GM23338 (cell line): ENCODE results near the gene INPP1. TPM values are rescaled to one million over a fixed set of nuclear protein-coding genes. Genes with fewer than 3 reads are reported as not detected.

Source experiments
- ATAC-seq: fragments of 200-7000 bp; cut with Tn5 transposase; 3 replicates; pipeline ENCODE4 v1.9.1; 2020
- DNase-seq: peaks from one replicate; pipeline ENCODE4 v3.0.0-alpha.2; 2015; ENCODE audit warnings: low spot score
- H2AFZ ChIP-seq: fragments of 200-600 bp; sonication (generic); 2 replicates; pipeline ENCODE4 v1.8.0; 2016; ENCODE audit warnings: antibody characterized with exemption, mild to moderate bottlenecking, moderate library complexity
- H3F3A ChIP-seq: fragments of 200-600 bp; sonication (generic); replicated peaks from 2 replicates; pipeline ENCODE4 v1.8.0; 2017; ENCODE audit warnings: antibody characterized with exemption, mixed run types, low read depth
- H3K27ac ChIP-seq: fragments of 200-600 bp; sonication (generic); 2 replicates; pipeline ENCODE4 v1.6.1; 2016; ENCODE audit warnings: low read depth
- H3K27me3 ChIP-seq: fragments of 200-600 bp; sonication (generic); 2 replicates; pipeline ENCODE4 v1.8.0; 2016; ENCODE audit warnings: mild to moderate bottlenecking, mixed run types, moderate library complexity; ENCODE audit not compliant: insufficient read depth
- H3K36me3 ChIP-seq: fragments of 200-600 bp; sonication (generic); 2 replicates; pipeline ENCODE4 v1.8.0; 2016; ENCODE audit warnings: mild to moderate bottlenecking; ENCODE audit not compliant: insufficient read depth
- H3K4me1 ChIP-seq: fragments of 200-600 bp; sonication (generic); 2 replicates; pipeline ENCODE4 v1.8.0; 2016; ENCODE audit warnings: mild to moderate bottlenecking, moderate library complexity; ENCODE audit not compliant: insufficient read depth
- H3K4me2 ChIP-seq: fragments of 200-600 bp; sonication (generic); 2 replicates; pipeline ENCODE4 v1.7.1; 2017; ENCODE audit warnings: mixed run types
- H3K4me3 ChIP-seq: fragments of 200-600 bp; sonication (generic); 2 replicates; pipeline ENCODE4 v1.6.1; 2016; ENCODE audit warnings: mixed run types
- H3K79me2 ChIP-seq: fragments of 200-600 bp; sonication (generic); replicated peaks from 2 replicates; pipeline ENCODE4 v1.8.0; 2017; ENCODE audit warnings: mild to moderate bottlenecking; ENCODE audit not compliant: insufficient read depth
- H3K9me2 ChIP-seq: fragments of 200-600 bp; sonication (generic); 2 replicates; pipeline ENCODE4 v1.8.0; 2017; ENCODE audit not compliant: insufficient read depth
- H4K20me1 ChIP-seq: fragments of 200-600 bp; sonication (generic); replicated peaks from 2 replicates; pipeline ENCODE4 v1.8.0; 2017; ENCODE audit warnings: mild to moderate bottlenecking; ENCODE audit not compliant: insufficient read depth
- H3K27ac Mint-ChIP-seq: 2 replicates; pipeline ENCODE4 v1.8.0; 2020; ENCODE audit warnings: inconsistent platforms, mild to moderate bottlenecking, moderate library complexity, mixed read lengths
- H3K27me3 Mint-ChIP-seq: 3 replicates; pipeline ENCODE4 v1.8.0; 2022; ENCODE audit warnings: low read depth, mild to moderate bottlenecking, moderate library complexity, mixed read lengths, inconsistent platforms; ENCODE audit not compliant: insufficient read depth, poor library complexity
- H3K36me3 Mint-ChIP-seq: 3 replicates; pipeline ENCODE4 v1.8.0; 2021; ENCODE audit warnings: low read depth, mild to moderate bottlenecking, inconsistent platforms, moderate library complexity, mixed read lengths
- H3K4me1 Mint-ChIP-seq: 3 replicates; pipeline ENCODE4 v1.8.0; 2020; ENCODE audit warnings: mild to moderate bottlenecking, inconsistent platforms, mixed read lengths
- H3K4me3 Mint-ChIP-seq: 3 replicates; pipeline ENCODE4 v1.8.0; 2021; ENCODE audit warnings: moderate library complexity, mild to moderate bottlenecking, inconsistent platforms, mixed read lengths
- H3K9me3 Mint-ChIP-seq: 3 replicates; pipeline ENCODE4 v1.8.0; 2020; ENCODE audit warnings: moderate library complexity, mild to moderate bottlenecking, inconsistent platforms, mixed read lengths
- CREB1 ChIP-seq: fragments of 250-450 bp; sonication (Bioruptor Pico); IDR thresholded peaks from 2 replicates; pipeline ENCODE4 v1.5.0; 2020; ENCODE audit warnings: low read depth, mild to moderate bottlenecking, moderate library complexity
- EZH2 ChIP-seq: fragments of 200-600 bp; sonication (generic); IDR thresholded peaks from one replicate; pipeline ENCODE4 v1.8.0; 2017; ENCODE audit warnings: antibody characterized with exemption, mild to moderate bottlenecking, low read depth; ENCODE audit not compliant: unreplicated experiment
- EZH2phosphoT487 ChIP-seq: fragments of 200-600 bp; sonication (generic); IDR thresholded peaks from one replicate; pipeline ENCODE4 v1.8.1; 2018; ENCODE audit warnings: antibody characterized with exemption; ENCODE audit not compliant: unreplicated experiment
- JUNB ChIP-seq: IDR thresholded peaks from one replicate; pipeline ENCODE4 v1.6.1; 2016; ENCODE audit warnings: antibody characterized with exemption; ENCODE audit not compliant: unreplicated experiment
- NANOG ChIP-seq: IDR thresholded peaks from 2 replicates; pipeline ENCODE4 v1.6.1; 2016; ENCODE audit warnings: antibody characterized with exemption, borderline replicate concordance
- POLR2AphosphoS5 ChIP-seq: IDR thresholded peaks from 2 replicates; pipeline ENCODE4 v1.6.1; 2016; ENCODE audit warnings: antibody characterized with exemption, low read depth
- STAT1 ChIP-seq: IDR thresholded peaks from one replicate; pipeline ENCODE4 v1.6.1; 2016; ENCODE audit warnings: antibody characterized with exemption; ENCODE audit not compliant: unreplicated experiment
- ZNF114 ChIP-seq: fragments of 250-450 bp; sonication (Bioruptor Pico); IDR thresholded peaks from 2 replicates; pipeline ENCODE4 v1.5.0; 2020; ENCODE audit warnings: mild to moderate bottlenecking, moderate library complexity
- ZNF331 ChIP-seq: fragments of 250-450 bp; sonication (Bioruptor Pico); IDR thresholded peaks from 2 replicates; pipeline ENCODE4 v1.5.0; 2020; ENCODE audit warnings: low read depth, mild to moderate bottlenecking, moderate library complexity
- polyA plus RNA-seq: library from polyadenylated mRNA; unstranded; fragments of >200 nt; fragmentation: Nextera tagmentation; extraction: Ambion mirVana; gene quantifications from 2 replicates; pipeline ENCODE4 v1.2.1, GENCODE V29; 2016
- total RNA-seq: library from RNA; depleted of rRNA; stranded (reverse); fragments of >200 nt; shearing (Covaris generic); gene quantifications from 2 replicates; pipeline ENCODE4 v1.2.3, GENCODE V29; 2014
- TF ChIP-seq, protein P1 (sequence below), 2 experiments: fragments of 200-600 bp in 1 of 2; sonication (generic) in 1 of 2; conservative IDR thresholded peaks; 2 replicates each; pipeline versions ENCODE4 v1.5.1 to v1.6.1; 2016 to 2017; ENCODE audit warnings: antibody characterized with exemption in 2 of 2, low read depth in 2 of 2, mild to moderate bottlenecking in 2 of 2, moderate library complexity in 1 of 2
- TF ChIP-seq, protein P2 (sequence below): fragments of 250-450 bp; sonication (Bioruptor Pico); IDR thresholded peaks from 2 replicates; pipeline ENCODE4 v1.5.0; 2020; ENCODE audit warnings: mild to moderate bottlenecking, moderate library complexity
- TF ChIP-seq, protein P3 (sequence below): IDR thresholded peaks from 2 replicates; pipeline ENCODE4 v1.6.1; 2016; ENCODE audit warnings: antibody characterized with exemption

Gene INPP1
- total and polyA plus RNA-seq, 2 experiments from 2014 or later: 2.6 to 6.5 TPM

DNA sequence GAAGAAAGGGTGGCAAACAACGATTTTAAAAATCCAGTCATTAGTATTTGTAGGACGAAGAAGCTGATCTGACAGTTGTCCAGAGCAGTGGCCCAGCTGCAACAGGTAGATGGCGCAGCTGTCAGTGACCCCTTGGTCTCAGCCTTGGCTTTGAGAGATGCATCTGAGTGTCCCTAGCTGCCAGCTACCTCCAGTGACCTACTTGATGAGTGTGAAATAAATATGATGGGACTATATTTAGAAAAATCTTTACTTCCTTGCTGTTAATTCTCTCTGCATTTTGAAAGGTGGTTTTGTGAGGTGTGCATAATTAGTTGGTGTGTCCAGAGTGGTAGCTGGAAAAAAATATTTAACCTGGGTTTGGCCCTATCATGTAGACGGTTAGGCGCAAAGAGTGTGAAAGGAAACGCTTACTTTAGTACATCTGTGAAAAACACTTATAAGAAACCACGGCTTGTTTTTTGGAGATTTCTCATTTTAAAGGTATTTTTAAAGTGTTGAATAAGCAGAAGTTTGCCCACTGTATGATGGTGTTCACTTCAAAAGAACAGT is 963 bp downstream of the INPP1 start (continued):
- no peak for TF ChIP-seq ZNF114
- TF ChIP-seq ZNF331 (CRISPR knock-in tag): no peak
- TF ChIP-seq JUNB: no peak
- TF ChIP-seq, protein P1, sequence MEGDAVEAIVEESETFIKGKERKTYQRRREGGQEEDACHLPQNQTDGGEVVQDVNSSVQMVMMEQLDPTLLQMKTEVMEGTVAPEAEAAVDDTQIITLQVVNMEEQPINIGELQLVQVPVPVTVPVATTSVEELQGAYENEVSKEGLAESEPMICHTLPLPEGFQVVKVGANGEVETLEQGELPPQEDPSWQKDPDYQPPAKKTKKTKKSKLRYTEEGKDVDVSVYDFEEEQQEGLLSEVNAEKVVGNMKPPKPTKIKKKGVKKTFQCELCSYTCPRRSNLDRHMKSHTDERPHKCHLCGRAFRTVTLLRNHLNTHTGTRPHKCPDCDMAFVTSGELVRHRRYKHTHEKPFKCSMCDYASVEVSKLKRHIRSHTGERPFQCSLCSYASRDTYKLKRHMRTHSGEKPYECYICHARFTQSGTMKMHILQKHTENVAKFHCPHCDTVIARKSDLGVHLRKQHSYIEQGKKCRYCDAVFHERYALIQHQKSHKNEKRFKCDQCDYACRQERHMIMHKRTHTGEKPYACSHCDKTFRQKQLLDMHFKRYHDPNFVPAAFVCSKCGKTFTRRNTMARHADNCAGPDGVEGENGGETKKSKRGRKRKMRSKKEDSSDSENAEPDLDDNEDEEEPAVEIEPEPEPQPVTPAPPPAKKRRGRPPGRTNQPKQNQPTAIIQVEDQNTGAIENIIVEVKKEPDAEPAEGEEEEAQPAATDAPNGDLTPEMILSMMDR (conservative IDR thresholded peaks at IDR 0.05; ENCODE audit: low read depth in 2 of 2): peak; percentile 27 to 64
- no peak for TF ChIP-seq EZH2

DNA sequence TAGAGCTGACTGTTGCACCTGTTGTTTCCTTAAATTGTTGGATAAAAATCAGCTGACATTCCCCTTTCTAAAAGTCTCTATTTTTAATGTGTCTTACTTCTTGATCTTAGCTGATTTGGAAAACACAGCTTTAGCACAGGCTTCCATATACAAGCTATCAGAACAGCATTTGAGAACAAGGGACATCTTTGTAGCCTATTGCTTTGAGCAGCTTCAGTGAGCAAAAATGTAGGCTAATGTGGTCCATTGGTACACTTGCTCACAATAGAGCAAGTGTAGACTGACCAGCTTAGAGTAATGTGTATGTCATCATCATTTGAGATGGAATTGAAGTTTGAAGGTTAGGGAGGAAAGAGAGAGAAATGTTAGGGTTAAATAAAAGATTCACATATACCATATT is 7.0 kb downstream of the INPP1 start:
- no peaks in the 10 kb centered on the region for H3K4me1 ChIP-seq
- no peak for DNase-seq
- no peaks in the 10 kb centered on the region for H3K9me2 ChIP-seq
- no peak overlapping the region for H3K27ac Mint-ChIP-seq
- H3K36me3 Mint-ChIP-seq: no peaks in the 10 kb centered on the region
- ATAC-seq: no peak
- TF ChIP-seq CREB1 (no peak), POLR2AphosphoS5 (no peak), JUNB (no peak), STAT1 (no peak), EZH2phosphoT487 (no peak), ZNF331 (CRISPR knock-in tag) (no peak), NANOG (no peak)
- TF ChIP-seq, protein P2, sequence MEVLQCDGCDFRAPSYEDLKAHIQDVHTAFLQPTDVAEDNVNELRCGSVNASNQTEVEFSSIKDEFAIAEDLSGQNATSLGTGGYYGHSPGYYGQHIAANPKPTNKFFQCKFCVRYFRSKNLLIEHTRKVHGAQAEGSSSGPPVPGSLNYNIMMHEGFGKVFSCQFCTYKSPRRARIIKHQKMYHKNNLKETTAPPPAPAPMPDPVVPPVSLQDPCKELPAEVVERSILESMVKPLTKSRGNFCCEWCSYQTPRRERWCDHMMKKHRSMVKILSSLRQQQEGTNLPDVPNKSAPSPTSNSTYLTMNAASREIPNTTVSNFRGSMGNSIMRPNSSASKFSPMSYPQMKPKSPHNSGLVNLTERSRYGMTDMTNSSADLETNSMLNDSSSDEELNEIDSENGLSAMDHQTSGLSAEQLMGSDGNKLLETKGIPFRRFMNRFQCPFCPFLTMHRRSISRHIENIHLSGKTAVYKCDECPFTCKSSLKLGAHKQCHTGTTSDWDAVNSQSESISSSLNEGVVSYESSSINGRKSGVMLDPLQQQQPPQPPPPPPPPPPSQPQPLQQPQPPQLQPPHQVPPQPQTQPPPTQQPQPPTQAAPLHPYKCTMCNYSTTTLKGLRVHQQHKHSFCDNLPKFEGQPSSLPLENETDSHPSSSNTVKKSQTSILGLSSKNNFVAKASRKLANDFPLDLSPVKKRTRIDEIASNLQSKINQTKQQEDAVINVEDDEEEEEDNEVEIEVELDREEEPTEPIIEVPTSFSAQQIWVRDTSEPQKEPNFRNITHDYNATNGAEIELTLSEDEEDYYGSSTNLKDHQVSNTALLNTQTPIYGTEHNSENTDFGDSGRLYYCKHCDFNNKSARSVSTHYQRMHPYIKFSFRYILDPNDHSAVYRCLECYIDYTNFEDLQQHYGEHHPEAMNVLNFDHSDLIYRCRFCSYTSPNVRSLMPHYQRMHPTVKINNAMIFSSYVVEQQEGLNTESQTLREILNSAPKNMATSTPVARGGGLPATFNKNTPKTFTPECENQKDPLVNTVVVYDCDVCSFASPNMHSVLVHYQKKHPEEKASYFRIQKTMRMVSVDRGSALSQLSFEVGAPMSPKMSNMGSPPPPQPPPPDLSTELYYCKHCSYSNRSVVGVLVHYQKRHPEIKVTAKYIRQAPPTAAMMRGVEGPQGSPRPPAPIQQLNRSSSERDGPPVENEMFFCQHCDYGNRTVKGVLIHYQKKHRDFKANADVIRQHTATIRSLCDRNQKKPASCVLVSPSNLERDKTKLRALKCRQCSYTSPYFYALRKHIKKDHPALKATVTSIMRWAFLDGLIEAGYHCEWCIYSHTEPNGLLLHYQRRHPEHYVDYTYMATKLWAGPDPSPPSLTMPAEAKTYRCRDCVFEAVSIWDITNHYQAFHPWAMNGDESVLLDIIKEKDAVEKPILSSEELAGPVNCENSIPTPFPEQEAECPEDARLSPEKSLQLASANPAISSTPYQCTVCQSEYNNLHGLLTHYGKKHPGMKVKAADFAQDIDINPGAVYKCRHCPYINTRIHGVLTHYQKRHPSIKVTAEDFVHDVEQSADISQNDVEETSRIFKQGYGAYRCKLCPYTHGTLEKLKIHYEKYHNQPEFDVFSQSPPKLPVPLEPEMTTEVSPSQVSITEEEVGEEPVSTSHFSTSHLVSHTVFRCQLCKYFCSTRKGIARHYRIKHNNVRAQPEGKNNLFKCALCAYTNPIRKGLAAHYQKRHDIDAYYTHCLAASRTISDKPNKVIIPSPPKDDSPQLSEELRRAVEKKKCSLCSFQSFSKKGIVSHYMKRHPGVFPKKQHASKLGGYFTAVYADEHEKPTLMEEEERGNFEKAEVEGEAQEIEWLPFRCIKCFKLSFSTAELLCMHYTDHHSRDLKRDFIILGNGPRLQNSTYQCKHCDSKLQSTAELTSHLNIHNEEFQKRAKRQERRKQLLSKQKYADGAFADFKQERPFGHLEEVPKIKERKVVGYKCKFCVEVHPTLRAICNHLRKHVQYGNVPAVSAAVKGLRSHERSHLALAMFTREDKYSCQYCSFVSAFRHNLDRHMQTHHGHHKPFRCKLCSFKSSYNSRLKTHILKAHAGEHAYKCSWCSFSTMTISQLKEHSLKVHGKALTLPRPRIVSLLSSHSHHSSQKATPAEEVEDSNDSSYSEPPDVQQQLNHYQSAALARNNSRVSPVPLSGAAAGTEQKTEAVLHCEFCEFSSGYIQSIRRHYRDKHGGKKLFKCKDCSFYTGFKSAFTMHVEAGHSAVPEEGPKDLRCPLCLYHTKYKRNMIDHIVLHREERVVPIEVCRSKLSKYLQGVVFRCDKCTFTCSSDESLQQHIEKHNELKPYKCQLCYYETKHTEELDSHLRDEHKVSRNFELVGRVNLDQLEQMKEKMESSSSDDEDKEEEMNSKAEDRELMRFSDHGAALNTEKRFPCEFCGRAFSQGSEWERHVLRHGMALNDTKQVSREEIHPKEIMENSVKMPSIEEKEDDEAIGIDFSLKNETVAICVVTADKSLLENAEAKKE (CRISPR knock-in tag): no peak
- TF ChIP-seq, protein P1 (conservative IDR thresholded peaks at IDR 0.05; ENCODE audit: low read depth in 2 of 2): no peak
- TF ChIP-seq, protein P3, sequence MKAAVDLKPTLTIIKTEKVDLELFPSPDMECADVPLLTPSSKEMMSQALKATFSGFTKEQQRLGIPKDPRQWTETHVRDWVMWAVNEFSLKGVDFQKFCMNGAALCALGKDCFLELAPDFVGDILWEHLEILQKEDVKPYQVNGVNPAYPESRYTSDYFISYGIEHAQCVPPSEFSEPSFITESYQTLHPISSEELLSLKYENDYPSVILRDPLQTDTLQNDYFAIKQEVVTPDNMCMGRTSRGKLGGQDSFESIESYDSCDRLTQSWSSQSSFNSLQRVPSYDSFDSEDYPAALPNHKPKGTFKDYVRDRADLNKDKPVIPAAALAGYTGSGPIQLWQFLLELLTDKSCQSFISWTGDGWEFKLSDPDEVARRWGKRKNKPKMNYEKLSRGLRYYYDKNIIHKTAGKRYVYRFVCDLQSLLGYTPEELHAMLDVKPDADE: no peak
- no peaks in the 10 kb centered on the region; the same call in 2 of the 3 replicates for H3K4me1 Mint-ChIP-seq
- H3K4me2 ChIP-seq: no peak overlapping the region
- no peaks in the 10 kb centered on the region for H3K36me3 ChIP-seq
- no peak overlapping the region for H3K4me3 ChIP-seq
- no peaks in the 10 kb centered on the region for H3F3A ChIP-seq
- no peak overlapping the region for H3K4me3 Mint-ChIP-seq
- no peaks in the 10 kb centered on the region for H4K20me1 ChIP-seq
- H3K27ac ChIP-seq: no peak overlapping the region
- no peaks in the 10 kb centered on the region; the same call in 1 of the 2 replicates for H3K27me3 ChIP-seq
- H3K27me3 Mint-ChIP-seq: no peaks in the 10 kb centered on the region
- H2AFZ ChIP-seq: no peak overlapping the region
- H3K9me3 Mint-ChIP-seq: no peaks in the 10 kb centered on the region; the same call in 2 of the 3 replicates
- H3K79me2 ChIP-seq: no peaks in the 10 kb centered on the region
